Parathyroid adenoma (tissue), 2 donors: ENCODE measurements around the gene OSBPL3.
A peak's percentile ranks its signal among the peaks of the same experiment; 100 is the strongest.

Experiments
- H2AFZ ChIP-seq: fragments of 300-600 bp; sonication (generic); one replicate; pipeline ENCODE4 v1.7.0; 2017; ENCODE audit warnings: antibody characterized with exemption, mild to moderate bottlenecking
- H3K27ac ChIP-seq: fragments of 300-600 bp; sonication (generic); one replicate; pipeline ENCODE4 v1.7.0; 2017
- H3K27me3 ChIP-seq: fragments of 300-600 bp; sonication (generic); one replicate; pipeline ENCODE4 v1.7.0; 2017; ENCODE audit warnings: low read length; ENCODE audit not compliant: control insufficient read depth, insufficient read depth
- H3K36me3 ChIP-seq: fragments of 300-600 bp; sonication (generic); one replicate; pipeline ENCODE4 v1.7.0; 2017; ENCODE audit warnings: low read length; ENCODE audit not compliant: control insufficient read depth, insufficient read depth
- H3K4me1 ChIP-seq: fragments of 300-600 bp; sonication (generic); one replicate; pipeline ENCODE4 v1.7.0; 2017; ENCODE audit warnings: control low read depth
- H3K4me2 ChIP-seq: fragments of 300-600 bp; sonication (generic); one replicate; pipeline ENCODE4 v1.7.0; 2017; ENCODE audit warnings: low read length
- H3K4me3 ChIP-seq: fragments of 300-600 bp; sonication (generic); one replicate; pipeline ENCODE4 v1.7.0; 2017; ENCODE audit warnings: low read depth, low read length
- H3K79me2 ChIP-seq: fragments of 300-600 bp; sonication (generic); one replicate; pipeline ENCODE4 v1.7.0; 2017; ENCODE audit warnings: control low read depth
- H3K9ac ChIP-seq: fragments of 300-600 bp; sonication (generic); one replicate; pipeline ENCODE4 v1.7.0; 2017; ENCODE audit warnings: mild to moderate bottlenecking
- H3K9me3 ChIP-seq: fragments of 300-600 bp; sonication (generic); one replicate; pipeline ENCODE4 v1.7.0; 2017; ENCODE audit warnings: low read length; ENCODE audit not compliant: control insufficient read depth
- CTCF ChIP-seq: fragments of 300-600 bp; sonication (generic); IDR thresholded peaks from one replicate; pipeline ENCODE4 v1.7.0; 2017; ENCODE audit warnings: antibody characterized with exemption, mild to moderate bottlenecking
- donor health status: primary hyperparathyroidism.

The OSBPL3 gene

GRCh38 chr7:24899905-24900304 is 80.1 kb downstream of the OSBPL3 start:
- Histone ChIP-seq H3K4me1 (peaks cover 12% of the 10 kb centered on the region), H3K79me2 (peaks cover 32% of the 10 kb centered on the region), H3K4me3 (no peak overlapping the region), H3K9ac (no peak overlapping the region), H3K9me3 (no peaks in the 10 kb centered on the region), H3K27ac (no peak overlapping the region), H3K4me2 (no peak overlapping the region), H3K36me3 (no peaks in the 10 kb centered on the region), H3K27me3 (no peaks in the 10 kb centered on the region), H2AFZ (no peak overlapping the region)
- no peak for TF ChIP-seq CTCF

- H3K36me3 ChIP-seq, result no peaks in the 10 kb centered on the region
- TF ChIP-seq CTCF, result no peak
- peaks cover 32% of the 10 kb centered on the region for H3K79me2 ChIP-seq
- no peak overlapping the region for H2AFZ ChIP-seq
- no peak overlapping the region for H3K9ac ChIP-seq
- no peaks in the 10 kb centered on the region for H3K9me3 ChIP-seq
- no peak overlapping the region for H3K27ac ChIP-seq
- H3K4me2 ChIP-seq, result no peak overlapping the region
- H3K27me3 ChIP-seq, result no peaks in the 10 kb centered on the region
- H3K4me1 ChIP-seq, result peaks cover 14% of the 10 kb centered on the region
- no peak overlapping the region for H3K4me3 ChIP-seq
These were observed 80.8 kb downstream of the OSBPL3 start for GRCh38 chr7:24899161-24899560.

- no peaks in the 10 kb centered on the region for H3K9me3 ChIP-seq
- H3K4me2 ChIP-seq, result no peak overlapping the region
- no peak overlapping the region for H3K27ac ChIP-seq
- peaks cover 14% of the 10 kb centered on the region for H3K4me1 ChIP-seq
- no peak overlapping the region for H3K9ac ChIP-seq
- no peak overlapping the region for H3K4me3 ChIP-seq
- H3K27me3 ChIP-seq, result no peaks in the 10 kb centered on the region
- TF ChIP-seq CTCF, result no peak
- no peak overlapping the region for H2AFZ ChIP-seq
- no peaks in the 10 kb centered on the region for H3K36me3 ChIP-seq
- peaks cover 32% of the 10 kb centered on the region for H3K79me2 ChIP-seq
These were observed 81.3 kb downstream of the OSBPL3 start for GRCh38 chr7:24898691-24899090.

GRCh38 chr7:24896031-24896501 is 83.9 kb downstream of the OSBPL3 start:
- H3K4me1 ChIP-seq, result peaks cover 11% of the 10 kb centered on the region
- H2AFZ ChIP-seq, result no peak overlapping the region
- H3K4me3 ChIP-seq, result no peak overlapping the region
- H3K27me3 ChIP-seq, result no peaks in the 10 kb centered on the region
- H3K36me3 ChIP-seq, result no peaks in the 10 kb centered on the region
- H3K9me3 ChIP-seq, result no peaks in the 10 kb centered on the region
- H3K9ac ChIP-seq, result no peak overlapping the region
- peaks cover 17% of the 10 kb centered on the region for H3K79me2 ChIP-seq
- no peak overlapping the region for H3K4me2 ChIP-seq
- no peak for TF ChIP-seq CTCF
- H3K27ac ChIP-seq, result no peak overlapping the region

- Histone ChIP-seq H3K9ac (no peak overlapping the region), H3K79me2 (peaks cover 5% of the 10 kb centered on the region), H3K27me3 (no peaks in the 10 kb centered on the region), H3K4me3 (no peak overlapping the region), H2AFZ (no peak overlapping the region), H3K36me3 (no peaks in the 10 kb centered on the region), H3K4me1 (peaks cover 11% of the 10 kb centered on the region), H3K9me3 (no peaks in the 10 kb centered on the region), H3K27ac (no peak overlapping the region), H3K4me2 (no peak overlapping the region)
- TF ChIP-seq CTCF, result peak; percentile 49
These were observed 85.4 kb downstream of the OSBPL3 start for GRCh38 chr7:24894429-24895221.
